T-helper 1 cell (primary cell): ENCODE results near the gene SLAMF7.
"Not testable (repeated sequence)": the region's sequence is repeated elsewhere in the genome, so short reads cannot be mapped to it uniquely, and the experiment has no call there.

Experiments
- DNase-seq, 5 donors: peaks; one replicate each; pipeline ENCODE4 v3.0.0-alpha.2; 2012 to 2020

SLAMF7 gene

DNA sequence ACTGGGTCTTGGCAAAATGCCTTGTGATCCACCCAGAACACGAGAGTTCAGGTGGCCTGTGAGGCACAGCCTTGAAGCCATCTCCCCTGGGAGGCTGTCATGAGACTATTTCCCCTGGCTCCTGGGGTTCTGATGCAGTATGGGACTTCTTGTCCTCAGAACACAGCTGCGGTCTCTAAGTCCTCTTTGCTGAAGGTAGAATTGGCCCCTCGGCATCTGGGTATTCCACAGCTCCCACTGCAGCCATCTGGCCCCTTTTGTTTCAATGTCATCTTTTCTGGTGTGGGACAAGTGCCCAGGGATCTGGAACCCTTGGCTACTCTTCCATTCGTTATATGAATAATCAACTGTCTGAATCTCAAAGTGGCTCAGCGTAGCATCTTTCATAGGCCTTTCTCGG is 39.9 kb downstream of the SLAMF7 start:
- no peak for DNase-seq

DNA sequence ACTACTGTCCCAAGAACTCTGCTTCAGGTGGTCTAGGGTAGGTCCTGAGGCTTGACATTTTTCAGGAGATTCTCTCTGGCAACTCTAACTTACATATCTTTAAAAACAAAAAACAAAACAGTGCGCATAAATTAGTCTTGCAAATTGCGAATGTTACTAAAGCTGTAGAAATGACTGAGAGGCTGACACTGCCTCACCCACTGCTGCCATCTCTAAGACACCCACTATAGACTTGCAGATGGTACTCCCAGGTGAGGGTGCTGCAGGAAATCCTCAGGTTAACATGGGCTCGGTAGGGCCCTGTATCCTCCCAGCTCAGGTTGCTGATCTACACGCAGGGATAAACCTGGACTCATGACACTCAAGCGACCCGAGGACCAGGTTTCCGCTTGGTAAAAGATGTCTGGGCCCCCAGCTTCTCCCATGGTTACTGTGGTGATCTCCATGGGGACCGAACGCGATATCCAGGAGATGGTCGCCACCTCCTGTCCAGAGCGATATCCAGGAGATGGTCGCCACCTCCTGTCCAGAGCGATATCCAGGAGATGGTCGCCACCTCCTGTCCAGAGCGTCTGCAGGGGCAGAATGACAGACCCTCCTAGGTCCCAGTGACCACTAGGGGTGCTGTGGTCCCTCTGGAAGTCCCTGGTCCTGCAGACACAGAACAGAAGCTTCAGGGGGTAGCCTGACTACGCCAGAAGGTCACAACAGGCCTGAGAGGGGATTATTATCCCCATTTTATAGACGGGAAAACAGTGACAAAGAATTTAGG is 40.8 kb downstream of the SLAMF7 start:
- peak in 1 of 5 donors; percentile 26 for DNase-seq

- no peak for DNase-seq
Measured at GRCh38 chr1:160780398-160780755, 41.3 kb downstream of the SLAMF7 start.

DNA sequence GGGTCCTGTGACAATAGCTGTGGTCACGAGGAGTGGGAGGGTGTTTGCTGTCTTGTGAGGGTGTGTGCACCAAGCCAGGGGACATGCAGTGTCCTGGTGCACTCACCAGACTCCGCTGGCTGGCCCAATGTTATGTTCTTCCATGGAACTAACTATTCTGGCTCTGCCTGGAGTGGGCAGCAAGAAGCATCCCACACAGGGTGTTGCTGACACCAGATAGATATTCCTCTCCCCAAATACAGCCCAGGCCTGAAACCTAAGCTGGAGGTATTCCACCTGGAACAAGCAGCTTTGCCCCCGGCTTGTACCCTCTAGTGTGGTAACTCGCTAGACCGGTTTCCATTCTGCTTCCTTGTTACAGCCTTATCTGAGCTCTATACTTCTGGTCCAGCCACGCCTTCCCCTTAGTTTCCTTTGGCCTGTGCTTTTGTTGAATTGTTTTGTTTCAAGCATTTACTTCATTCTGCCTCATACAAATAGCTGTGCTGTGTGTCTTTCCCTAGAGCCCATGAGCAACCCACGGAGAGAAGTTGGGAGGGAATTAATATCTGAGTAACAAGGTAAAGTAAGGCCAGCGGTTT is 42.2 kb downstream of the SLAMF7 start:
- DNase-seq: no peak

DNA sequence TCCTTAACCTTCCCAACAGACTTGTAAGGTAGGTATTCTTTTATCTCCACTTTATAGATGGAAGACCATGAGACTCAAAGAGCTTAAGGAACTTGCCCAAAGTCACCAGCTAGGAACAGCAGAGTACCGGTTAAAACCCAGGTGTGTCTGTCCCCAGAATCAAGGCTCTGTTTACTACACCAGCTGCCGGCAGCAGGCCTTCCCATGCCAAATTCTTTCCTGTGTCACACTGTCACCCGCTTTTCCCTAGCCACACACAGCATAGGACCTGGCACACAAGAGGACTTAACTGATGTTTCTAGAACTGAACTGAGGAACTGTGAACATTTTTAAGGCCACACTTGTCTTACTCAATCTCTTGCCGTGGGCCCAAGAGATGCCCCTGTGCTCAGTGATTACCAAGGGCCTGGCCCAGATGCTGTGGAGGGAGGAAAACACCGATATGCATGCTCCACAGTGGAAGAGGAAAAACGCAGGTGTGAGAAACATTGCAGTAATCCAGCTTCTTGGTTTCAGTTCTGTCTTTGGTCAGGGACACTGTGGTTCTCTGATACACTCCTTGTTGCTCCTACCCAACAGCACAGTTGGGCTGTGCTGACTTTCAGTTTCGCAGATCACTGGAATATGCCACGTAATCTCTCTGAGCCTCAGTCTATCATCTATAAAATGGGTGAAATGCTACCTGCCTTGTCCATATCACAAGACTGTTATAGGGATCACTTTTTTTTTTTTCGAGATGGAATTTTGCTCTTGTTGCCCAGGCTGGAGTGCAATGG is 43.1 kb downstream of the SLAMF7 start:
- peak in 1 of 5 donors; percentile 86 for DNase-seq

DNA sequence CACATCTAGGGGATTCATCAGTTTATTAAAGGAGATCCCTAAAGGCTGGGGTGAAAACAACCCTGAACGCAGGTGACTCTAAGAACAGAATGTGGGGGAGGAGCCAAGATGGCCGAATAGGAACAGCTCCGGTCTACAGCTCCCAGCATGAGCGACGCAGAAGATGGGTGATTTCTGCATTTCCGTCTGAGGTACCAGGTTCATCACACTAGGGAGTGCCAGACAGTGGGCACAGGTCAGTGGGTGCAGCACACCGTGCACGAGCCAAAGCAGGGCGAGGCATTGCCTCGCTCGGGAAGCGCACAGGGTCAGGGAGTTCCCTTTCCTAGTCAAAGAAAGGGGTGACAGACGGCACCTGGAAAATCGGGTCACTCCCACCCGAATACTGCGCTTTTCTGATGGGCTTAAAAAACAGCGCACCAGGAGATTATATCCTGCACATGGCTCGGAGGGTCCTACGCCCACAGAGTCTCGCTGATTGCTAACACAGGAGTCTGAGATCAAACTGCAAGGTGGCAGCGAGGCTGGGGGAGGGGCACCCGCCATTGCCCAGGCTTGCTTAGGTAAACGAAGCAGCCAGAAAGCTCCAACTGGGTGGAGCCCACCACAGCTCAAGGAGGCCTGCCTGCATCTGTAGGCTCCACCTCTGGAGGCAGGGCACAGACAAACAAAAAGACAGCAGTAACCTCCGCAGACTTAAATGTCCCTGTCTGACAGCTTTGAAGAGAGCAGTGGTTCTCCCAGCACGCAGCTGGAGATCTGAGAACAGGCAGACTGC is 44.1 kb downstream of the SLAMF7 start:
- DNase-seq: not testable (repeated sequence)

GRCh38 chr1:160789051-160789701 is 50.1 kb downstream of the SLAMF7 start:
- no peak for DNase-seq

- no peak for DNase-seq
Measured at GRCh38 chr1:160789702-160790611, 50.9 kb downstream of the SLAMF7 start.

DNA sequence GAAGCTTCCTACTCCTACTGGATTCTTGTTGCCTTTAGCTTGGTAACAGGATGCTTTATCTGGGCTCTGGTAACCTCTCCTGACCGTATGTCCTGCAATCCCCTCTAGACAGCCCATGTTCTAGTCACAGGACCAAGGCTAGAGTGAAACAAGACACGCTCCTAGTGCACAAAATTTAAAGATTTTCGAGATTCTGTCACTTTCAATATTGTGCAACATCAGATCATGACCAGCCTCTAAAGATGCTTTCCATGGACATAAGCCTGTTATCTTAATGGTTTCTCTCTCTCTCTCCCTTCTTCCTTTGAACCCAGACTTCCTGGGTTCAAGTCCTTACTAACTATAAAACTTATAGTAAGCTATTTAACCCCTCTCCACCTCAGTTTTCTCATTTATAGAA is 55.3 kb downstream of the SLAMF7 start:
- no peak for DNase-seq

DNA sequence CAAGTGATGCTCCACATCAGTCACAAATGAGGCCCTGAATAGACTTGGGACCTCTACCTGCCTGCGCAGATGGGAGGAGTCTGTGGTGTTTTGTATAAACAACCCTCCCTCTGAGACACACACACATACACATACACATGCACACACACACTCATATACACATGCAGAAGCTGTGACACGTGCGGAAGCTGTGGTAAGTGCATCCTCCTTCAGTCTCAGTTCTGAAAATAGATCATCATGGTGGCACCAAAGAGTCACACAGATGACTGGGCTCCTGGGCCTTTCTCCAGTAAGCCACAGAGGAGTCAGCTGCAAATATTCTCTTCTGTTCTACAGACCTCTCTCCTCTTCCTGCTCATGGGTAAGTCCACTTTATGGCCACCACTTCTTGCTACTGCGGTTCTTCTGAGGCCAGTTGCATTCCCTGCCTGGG is 56.9 kb downstream of the SLAMF7 start, which contains the start of gene LY9:
TSS of gene LY9 (plus strand) at position 224 of the 433 bp plus-strand sequence. CDS start at position 238, 14 bp downstream.
- peak; percentile 59 to 96 (median 75) for DNase-seq

GRCh38 chr1:160797271-160797709 is 58.2 kb downstream of the SLAMF7 start:
- DNase-seq: peak in 1 of 5 donors; percentile 48

GRCh38 chr1:160797861-160798273 is 58.8 kb downstream of the SLAMF7 start:
- peak in 3 of 5 donors; percentile 42 to 88 (median 49) for DNase-seq

DNA sequence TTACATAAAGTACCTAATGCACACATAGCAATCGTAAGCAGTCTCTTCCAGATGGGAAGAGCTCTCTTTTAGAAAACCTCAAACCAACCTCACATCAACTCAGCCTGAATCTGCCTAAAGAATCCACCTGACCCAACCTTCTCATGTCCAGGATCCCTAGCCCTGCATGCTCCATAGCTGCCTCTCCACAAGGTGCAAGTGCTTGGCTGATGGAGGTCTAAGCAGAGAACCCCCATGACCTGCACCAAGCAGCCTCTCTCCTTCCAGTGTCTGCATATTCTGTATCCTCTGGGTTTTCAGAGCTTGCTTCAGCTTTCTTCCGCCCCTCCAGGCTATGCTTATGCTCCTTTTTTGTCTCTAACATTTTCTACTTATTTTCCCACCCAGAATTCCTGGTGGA is 59.4 kb downstream of the SLAMF7 start:
- DNase-seq: no peak

- no peak for DNase-seq
Measured at GRCh38 chr1:160799641-160800040, 60.6 kb downstream of the SLAMF7 start.

- DNase-seq: no peak
Measured at GRCh38 chr1:160800142-160800541, 61.1 kb downstream of the SLAMF7 start.

DNA sequence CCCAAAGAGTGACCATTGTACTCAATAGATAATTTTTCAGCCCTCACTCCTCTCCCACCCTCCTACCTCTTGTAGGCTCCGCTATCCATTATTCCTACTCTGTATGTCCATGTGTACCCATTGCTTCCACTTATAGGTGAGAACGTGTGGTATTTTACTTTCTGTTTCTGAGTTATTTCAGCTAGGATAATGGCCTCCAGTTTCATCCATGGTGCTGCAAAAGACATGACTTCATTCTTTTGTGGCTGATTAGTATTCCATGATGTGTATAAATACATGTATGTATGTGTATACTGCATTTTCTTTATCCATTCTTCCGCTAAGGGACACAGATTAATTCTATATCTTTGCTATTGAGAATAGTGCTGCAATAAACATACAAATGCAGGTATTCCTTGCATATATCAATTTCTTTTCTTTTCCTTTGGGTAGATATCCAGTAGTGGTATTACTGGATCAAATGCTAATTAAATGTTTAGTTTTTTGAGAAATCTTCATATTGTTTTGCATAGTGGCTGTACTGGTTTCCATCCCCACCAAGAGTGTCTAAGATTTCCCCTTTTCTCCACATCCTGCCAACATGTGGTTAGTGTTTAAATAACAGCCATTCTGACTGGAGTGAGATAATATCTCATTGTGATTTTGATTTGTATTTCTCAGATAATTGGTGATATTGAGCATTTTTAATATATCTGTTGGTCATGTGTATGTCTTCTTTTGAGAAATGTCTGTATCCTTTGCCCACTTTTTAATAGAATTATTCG is 61.8 kb downstream of the SLAMF7 start:
- DNase-seq: peak in 1 of 5 donors; percentile 56

DNA sequence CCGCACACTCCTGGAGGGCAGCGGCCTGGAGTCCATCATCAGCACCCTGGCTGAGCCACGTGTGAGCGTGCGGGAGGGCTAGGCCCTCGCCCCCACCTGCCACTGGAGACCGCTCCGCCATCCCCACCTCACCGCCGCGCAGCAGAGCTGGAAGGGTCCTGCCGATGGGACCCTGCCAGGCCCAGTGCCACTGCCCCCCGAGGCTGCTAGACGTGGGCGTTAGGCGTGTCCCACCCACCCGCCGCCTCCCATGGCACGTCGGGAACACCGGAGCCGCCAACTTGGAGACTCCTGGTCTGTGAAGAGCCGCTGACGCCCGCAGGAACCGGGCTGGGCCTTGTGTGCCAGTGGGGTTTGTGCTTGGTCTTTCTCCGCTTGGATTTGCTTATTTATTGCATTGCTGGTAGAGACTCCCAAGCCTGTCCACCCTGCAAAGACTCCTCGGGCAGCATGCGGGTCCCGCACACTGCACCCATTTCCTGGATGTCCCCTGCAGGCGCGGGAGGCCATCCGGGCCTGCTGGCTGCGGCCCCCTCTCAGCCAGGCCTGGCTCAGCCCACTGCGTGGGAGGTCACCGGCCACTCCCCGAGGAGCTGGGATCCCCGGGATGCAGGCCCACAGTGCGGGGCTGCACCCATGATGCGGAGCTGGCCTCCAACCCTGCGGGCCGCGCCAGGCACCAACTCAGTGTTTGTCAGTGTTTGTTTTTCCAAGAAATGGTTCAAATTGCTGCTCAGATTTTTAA is 63.0 kb downstream of the SLAMF7 start:
- DNase-seq: no peak
